Neural cell (in vitro differentiated cells): Measurements from ENCODE around the gene SLC30A7.

Experiments used
- EZH2 ChIP-seq: fragments of 200-600, 300-800 bp; shearing (Covaris generic), sonication (generic); IDR thresholded peaks from 2 replicates; pipeline ENCODE4 v1.6.1; 2014; ENCODE audit warnings: antibody characterized with exemption, low read length, borderline replicate concordance, mild to moderate bottlenecking; ENCODE audit not compliant: insufficient read depth, poor library complexity, severe bottlenecking
- MXI1 ChIP-seq: fragments of 450-650 bp; conservative IDR thresholded peaks from 2 replicates; pipeline ENCODE4 v1.6.1; 2014; ENCODE audit warnings: antibody characterized with exemption, mild to moderate bottlenecking; ENCODE audit not compliant: poor library complexity, severe bottlenecking
- POLR2AphosphoS5 ChIP-seq: IDR thresholded peaks from 2 replicates; pipeline ENCODE4 v1.6.1; 2012
- RAD21 ChIP-seq: fragments of 450-650 bp; conservative IDR thresholded peaks from 2 replicates; pipeline ENCODE4 v1.6.1; 2014; ENCODE audit warnings: antibody characterized with exemption, mild to moderate bottlenecking, moderate library complexity
- SMC3 ChIP-seq: fragments of 450-650 bp; conservative IDR thresholded peaks from 2 replicates; pipeline ENCODE4 v1.6.1; 2014; ENCODE audit warnings: antibody characterized with exemption, mild to moderate bottlenecking, moderate library complexity; ENCODE audit not compliant: poor library complexity
- TAF1 ChIP-seq: IDR thresholded peaks from 2 replicates; pipeline ENCODE4 v1.6.1; 2012; ENCODE audit warnings: low read depth
- TF ChIP-seq, protein P1 (sequence below): fragments of 450-650 bp; IDR thresholded peaks from 2 replicates; pipeline ENCODE4 v1.5.1; 2014; ENCODE audit warnings: antibody characterized with exemption, mild to moderate bottlenecking, moderate library complexity; ENCODE audit not compliant: poor library complexity, severe bottlenecking

DNA sequence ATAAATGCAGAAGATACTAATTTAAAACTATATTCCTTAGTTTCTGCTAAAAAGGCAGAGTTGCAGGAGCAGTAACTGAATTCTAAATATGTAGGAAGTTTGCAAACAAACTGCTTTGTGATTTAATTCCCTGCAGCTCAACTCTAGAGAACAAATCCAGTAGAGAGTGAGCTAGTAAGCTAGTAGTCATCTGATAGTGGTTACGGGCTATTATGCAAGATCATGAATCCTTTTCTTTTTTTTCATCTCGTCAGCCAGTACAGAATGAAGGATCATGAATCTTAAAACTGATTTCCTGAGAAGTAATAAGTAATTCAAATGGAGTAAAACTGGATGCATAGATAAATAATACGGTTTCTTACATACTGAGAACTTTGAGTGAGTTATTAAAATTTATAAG, 126.4 kb downstream of the SLC30A7 start:
- TF ChIP-seq EZH2 (no peak), SMC3 (no peak), RAD21 (no peak), MXI1 (no peak), POLR2AphosphoS5 (no peak), TAF1 (no peak)
- TF ChIP-seq, protein P1, sequence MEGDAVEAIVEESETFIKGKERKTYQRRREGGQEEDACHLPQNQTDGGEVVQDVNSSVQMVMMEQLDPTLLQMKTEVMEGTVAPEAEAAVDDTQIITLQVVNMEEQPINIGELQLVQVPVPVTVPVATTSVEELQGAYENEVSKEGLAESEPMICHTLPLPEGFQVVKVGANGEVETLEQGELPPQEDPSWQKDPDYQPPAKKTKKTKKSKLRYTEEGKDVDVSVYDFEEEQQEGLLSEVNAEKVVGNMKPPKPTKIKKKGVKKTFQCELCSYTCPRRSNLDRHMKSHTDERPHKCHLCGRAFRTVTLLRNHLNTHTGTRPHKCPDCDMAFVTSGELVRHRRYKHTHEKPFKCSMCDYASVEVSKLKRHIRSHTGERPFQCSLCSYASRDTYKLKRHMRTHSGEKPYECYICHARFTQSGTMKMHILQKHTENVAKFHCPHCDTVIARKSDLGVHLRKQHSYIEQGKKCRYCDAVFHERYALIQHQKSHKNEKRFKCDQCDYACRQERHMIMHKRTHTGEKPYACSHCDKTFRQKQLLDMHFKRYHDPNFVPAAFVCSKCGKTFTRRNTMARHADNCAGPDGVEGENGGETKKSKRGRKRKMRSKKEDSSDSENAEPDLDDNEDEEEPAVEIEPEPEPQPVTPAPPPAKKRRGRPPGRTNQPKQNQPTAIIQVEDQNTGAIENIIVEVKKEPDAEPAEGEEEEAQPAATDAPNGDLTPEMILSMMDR, result no peak
